HG02571 (cell line): ENCODE data around the gene TNFSF10.

Experiments
- ATAC-seq: cut with Tn5 transposase; IDR thresholded peaks from one replicate; pipeline ENCODE4 v1.9.1; 2021; ENCODE audit warnings: mild to moderate bottlenecking, moderate library complexity; ENCODE audit not compliant: unreplicated experiment

Gene TNFSF10

GRCh38 chr3:172461530-172462138 is 61.6 kb downstream of the TNFSF10 start:
- no peak for ATAC-seq

GRCh38 chr3:172456404-172456803 is 66.8 kb downstream of the TNFSF10 start:
- ATAC-seq = no peak
